Activated CD4-positive, alpha-beta T cell treated with anti-CD3 and anti-CD28 coated beads, Interleukin-2, amount 50 U/mL, for 24 hours (primary cell): ENCODE results near the gene ATXN7L1.

ENCODE experiments used
- DNase-seq, 2 donors: peaks; one replicate each; pipeline ENCODE4 v3.0.0-alpha.2; 2020; ENCODE audit warnings: low read depth in 1 of 2, low spot score in 1 of 2

Gene ATXN7L1

DNA sequence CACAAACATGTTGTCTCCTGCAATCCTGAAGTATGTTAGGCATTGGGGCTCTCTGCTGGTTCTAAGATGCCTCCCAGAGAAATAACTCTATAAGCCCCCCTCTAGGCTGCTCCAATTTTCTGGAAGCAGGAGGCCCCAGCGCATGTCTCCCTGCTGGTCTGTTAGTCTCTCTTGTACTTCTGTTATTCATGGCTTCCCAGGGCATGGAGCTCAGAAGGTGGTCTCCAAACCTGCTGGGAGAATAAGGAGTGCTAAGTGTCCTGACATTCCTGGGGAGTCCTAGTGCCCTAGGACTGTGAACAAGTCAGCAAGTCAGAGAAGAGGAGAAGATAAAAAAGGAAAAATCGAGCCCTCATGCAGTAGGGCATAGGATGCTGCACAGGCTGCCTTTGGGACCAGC is 224.6 kb downstream of the ATXN7L1 start:
- DNase-seq = no peak

- DNase-seq = no peak
These were observed 225.9 kb downstream of the ATXN7L1 start for GRCh38 chr7:105650382-105650970.

- DNase-seq = no peak
These were observed 226.5 kb downstream of the ATXN7L1 start for GRCh38 chr7:105649727-105650381.

DNA sequence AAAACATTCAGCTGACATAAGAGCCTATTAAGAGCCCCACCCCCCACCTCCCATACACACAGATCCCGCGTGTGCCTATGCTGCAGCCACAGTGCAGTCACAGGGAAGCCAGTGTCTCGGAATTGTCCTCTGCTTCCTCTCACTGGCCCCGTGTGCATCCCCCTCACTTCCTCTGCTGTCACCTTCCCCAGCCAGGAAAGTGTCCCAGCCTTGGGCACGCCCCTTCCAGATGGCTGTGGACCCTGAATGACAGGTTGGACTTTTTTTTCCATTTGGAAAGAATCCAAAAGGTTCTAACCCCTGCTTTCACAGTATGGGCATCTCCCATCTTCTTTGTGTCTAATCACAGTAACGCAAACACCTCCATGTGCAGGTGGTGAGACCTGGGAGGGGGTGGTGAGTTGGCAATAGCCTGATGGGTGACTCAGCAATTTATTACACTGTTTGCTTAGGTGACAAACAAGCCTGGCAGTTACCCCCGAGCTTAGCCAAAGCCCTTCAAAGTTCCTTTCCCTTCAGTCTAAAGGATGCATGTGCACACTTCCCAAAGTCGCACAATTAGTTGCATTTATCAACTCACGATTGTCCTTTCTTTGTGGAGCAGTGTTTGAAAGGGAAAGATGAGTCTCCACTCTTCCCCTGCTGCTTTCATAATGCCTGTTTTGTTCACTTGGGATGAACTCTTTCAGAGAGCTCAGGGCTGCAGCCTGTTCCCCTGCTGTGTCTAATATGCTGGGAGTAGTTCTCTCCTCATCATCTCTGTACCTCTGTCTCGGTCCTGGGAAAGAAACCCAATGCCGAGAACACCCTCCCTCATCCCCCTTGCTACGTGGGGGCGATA is 227.6 kb downstream of the ATXN7L1 start:
- no peak for DNase-seq

- no peak for DNase-seq
These were observed 228.8 kb downstream of the ATXN7L1 start for GRCh38 chr7:105647591-105647990.

DNA sequence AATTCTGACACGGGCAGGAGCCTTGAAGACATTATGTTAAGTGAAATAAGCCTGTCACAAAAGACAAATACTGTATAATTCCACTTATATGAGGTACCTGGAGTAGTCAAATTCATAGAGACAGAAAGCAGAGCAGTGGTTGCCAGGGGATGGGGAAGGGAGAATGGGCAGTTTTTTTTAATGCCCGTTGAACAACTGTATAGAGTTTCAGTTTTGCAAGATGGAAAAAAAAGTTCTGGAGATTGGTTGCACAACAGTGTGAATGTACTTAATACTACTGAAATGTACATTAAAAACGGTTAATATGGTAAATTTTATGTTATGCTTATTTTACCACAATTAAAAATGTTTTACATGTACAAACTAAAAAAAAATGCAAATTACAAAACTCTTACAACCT is 231.5 kb downstream of the ATXN7L1 start:
- DNase-seq = no peak

DNA sequence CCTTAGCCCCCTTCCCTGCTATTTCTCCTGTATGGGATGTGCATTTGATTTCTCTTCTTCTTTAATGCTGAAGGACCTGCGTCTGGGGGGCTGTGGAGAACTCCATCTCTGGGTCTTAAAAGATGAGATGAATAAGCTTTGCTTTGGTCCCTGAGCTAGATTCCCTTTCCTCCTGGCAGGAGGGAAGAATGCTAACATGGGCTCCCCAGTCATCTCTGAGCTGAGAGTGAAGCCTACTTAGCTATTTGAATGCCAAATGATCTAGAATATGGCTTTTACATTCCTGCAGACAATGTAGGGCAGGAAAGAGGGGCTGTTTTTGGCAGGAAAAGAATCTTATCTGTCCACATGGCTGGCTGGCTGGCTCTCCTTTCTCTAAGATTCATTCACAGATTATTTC is 232.5 kb downstream of the ATXN7L1 start:
- no peak for DNase-seq

GRCh38 chr7:105643384-105643783 is 233.0 kb downstream of the ATXN7L1 start:
- no peak for DNase-seq

GRCh38 chr7:105642264-105642663 is 234.1 kb downstream of the ATXN7L1 start:
- no peak for DNase-seq

- DNase-seq = no peak
These were observed 235.2 kb downstream of the ATXN7L1 start for GRCh38 chr7:105640956-105641810.

- DNase-seq = no peak
These were observed 236.5 kb downstream of the ATXN7L1 start for GRCh38 chr7:105639667-105640493.

GRCh38 chr7:105638902-105639495 is 237.4 kb downstream of the ATXN7L1 start:
- DNase-seq = no peak

- no peak for DNase-seq
These were observed 238.1 kb downstream of the ATXN7L1 start for GRCh38 chr7:105638334-105638733.

DNA sequence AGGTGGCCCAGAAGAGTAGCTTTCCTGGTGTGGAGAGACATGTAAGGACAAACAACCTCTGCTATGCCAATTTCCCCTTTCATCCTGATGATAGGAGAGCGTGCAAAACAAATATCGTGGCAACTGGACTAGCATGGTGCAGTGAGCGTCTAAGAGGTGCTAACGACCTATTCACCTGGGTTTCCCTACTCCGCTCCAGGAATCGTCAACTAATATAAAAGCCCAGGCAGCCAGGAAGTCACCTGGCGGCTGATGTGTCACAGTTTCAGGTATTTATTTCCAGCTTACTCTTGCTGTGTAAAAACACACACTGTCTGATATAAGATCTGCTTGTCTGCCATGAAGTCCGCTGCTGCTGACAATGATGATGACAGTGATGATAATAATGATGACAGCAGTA is 238.6 kb downstream of the ATXN7L1 start:
- DNase-seq = no peak

DNA sequence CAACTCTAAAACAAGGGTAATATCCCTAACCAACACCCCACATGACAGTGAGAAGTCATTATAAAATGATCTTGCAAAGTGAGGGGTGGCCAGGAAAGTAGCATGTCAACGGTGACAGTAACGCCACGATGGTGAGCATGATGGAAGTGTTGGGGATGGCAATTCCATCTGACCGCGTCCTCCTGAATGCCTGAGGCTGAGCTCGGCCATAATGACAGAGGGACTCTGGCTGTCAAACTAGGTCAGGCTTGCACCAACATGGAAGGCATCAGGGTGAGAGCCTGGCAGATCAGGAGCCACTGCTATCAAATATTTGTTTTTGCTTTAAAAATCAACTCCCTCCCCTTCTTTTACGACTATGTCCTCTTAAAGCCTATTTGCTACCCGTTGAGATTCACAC is 239.4 kb downstream of the ATXN7L1 start:
- no peak for DNase-seq

DNA sequence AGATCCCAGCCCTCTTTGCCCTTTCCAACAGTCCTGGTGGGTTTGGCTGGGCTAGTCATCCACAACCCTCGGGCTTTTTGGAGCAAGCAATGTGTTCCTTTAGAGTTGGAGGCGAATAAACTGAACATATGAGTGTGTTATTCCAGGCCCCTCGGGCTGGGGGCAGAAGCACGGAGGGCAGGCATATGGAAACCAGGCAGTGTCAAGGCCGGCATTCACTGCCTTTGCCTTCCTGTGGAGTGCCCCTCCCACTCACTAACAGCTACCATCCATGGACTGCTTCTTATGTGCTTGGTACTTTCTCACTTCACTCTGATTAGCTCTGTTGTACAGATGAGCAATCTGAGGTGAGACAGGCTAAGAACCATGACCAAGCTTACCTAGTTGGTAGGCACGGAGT is 241.2 kb downstream of the ATXN7L1 start:
- DNase-seq = no peak

- no peak for DNase-seq
These were observed 250.4 kb downstream of the ATXN7L1 start for GRCh38 chr7:105625986-105626385.

- no peak for DNase-seq
These were observed 252.5 kb downstream of the ATXN7L1 start for GRCh38 chr7:105623906-105624305.

DNA sequence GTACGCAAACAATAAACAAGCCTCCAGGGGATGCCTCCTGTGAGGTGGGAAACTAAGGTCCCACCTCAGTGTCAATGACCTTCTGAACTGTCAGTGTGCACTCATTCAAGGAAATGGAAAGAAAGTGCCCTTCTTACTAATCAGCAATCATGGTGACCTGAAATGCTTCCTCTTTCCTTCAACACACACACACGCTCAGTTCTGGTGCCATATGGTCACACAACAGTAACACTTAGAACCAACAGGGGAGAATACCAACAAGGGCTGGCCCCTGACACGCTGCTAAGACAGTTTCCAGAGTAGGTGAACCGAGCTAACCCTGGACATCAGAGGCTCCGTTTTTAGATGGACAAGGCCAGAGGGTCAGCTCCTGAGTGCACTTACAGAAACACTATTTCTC is 253.0 kb downstream of the ATXN7L1 start:
- no peak for DNase-seq

- DNase-seq = no peak
These were observed 254.2 kb downstream of the ATXN7L1 start for GRCh38 chr7:105622106-105622731.
